ENCODE data around the gene ANKRD65. TPM values are rescaled to one million over a fixed set of nuclear protein-coding genes. Genes with fewer than 3 reads are reported as not detected.
"Not testable (repeated sequence)": the region's sequence is repeated elsewhere in the genome, so short reads cannot be mapped to it uniquely, and the experiment has no call there.

ANKRD65 gene
- total and polyA plus RNA-seq, 3 experiments from 2014 or later, result not detected

- H3K9me3 ChIP-seq (ENCODE audit: low read length); POLR2A ChIA-PET; H3K4me1 ChIP-seq (ENCODE audit: insufficient read depth, low read length); H3K27ac Mint-ChIP-seq; H3K4me1 Mint-ChIP-seq; H3K27ac ChIP-seq (ENCODE audit: low read depth, low read length); H3K36me3 ChIP-seq (ENCODE audit: insufficient read depth, low read length); H3K27me3 Mint-ChIP-seq; H3K9me3 Mint-ChIP-seq; CTCF ChIA-PET; DNase-seq; H3K4me3 ChIP-seq (ENCODE audit: low read length); H3K27me3 ChIP-seq (ENCODE audit: insufficient read depth, low read length, poor library complexity, severe bottlenecking); H3K4me3 Mint-ChIP-seq; H3K36me3 Mint-ChIP-seq: not testable (repeated sequence)
These were observed 38.1 kb upstream of the ANKRD65 start for GRCh38 chr1:1459156-1459555.

- H3K4me1 Mint-ChIP-seq; H3K27me3 ChIP-seq (ENCODE audit: insufficient read depth, low read length, poor library complexity, severe bottlenecking); POLR2A ChIA-PET; H3K9me3 ChIP-seq (ENCODE audit: low read length); H3K27ac Mint-ChIP-seq; H3K9me3 Mint-ChIP-seq; H3K27ac ChIP-seq (ENCODE audit: low read depth, low read length); H3K4me1 ChIP-seq (ENCODE audit: insufficient read depth, low read length); H3K27me3 Mint-ChIP-seq; H3K4me3 Mint-ChIP-seq; DNase-seq; H3K36me3 Mint-ChIP-seq; H3K4me3 ChIP-seq (ENCODE audit: low read length); H3K36me3 ChIP-seq (ENCODE audit: insufficient read depth, low read length): not testable (repeated sequence)
- CTCF ChIA-PET, result interaction anchor here (1.7 kb wide), 1 partner anchor 16 kb away, joined by 8 read pairs; no protein-coding TSS in a partner anchor
These were observed 35.7 kb upstream of the ANKRD65 start for GRCh38 chr1:1456683-1457255.

GRCh38 chr1:1455934-1456333 lies 34.9 kb upstream of the ANKRD65 start:
- H3K36me3 ChIP-seq (ENCODE audit: insufficient read depth, low read length); H3K27ac ChIP-seq (ENCODE audit: low read depth, low read length); H3K27me3 Mint-ChIP-seq; H3K9me3 Mint-ChIP-seq; H3K27ac Mint-ChIP-seq; H3K4me1 ChIP-seq (ENCODE audit: insufficient read depth, low read length); DNase-seq; H3K4me3 Mint-ChIP-seq; H3K4me1 Mint-ChIP-seq; CTCF ChIA-PET; H3K9me3 ChIP-seq (ENCODE audit: low read length); H3K4me3 ChIP-seq (ENCODE audit: low read length); H3K27me3 ChIP-seq (ENCODE audit: insufficient read depth, low read length, poor library complexity, severe bottlenecking); POLR2A ChIA-PET; H3K36me3 Mint-ChIP-seq: not testable (repeated sequence)

GRCh38 chr1:1455366-1455884 lies 34.3 kb upstream of the ANKRD65 start:
- no peak overlapping the region for H3K27ac ChIP-seq (ENCODE audit: low read depth, low read length)
- no peak for DNase-seq
- no peaks in the 10 kb centered on the region for H3K27me3 Mint-ChIP-seq
- H3K4me3 Mint-ChIP-seq, result no peak overlapping the region
- H3K9me3 ChIP-seq (ENCODE audit: low read length), result no peaks in the 10 kb centered on the region
- POLR2A ChIA-PET, result no interaction called here
- H3K36me3 Mint-ChIP-seq, result no peaks in the 10 kb centered on the region
- no peaks in the 10 kb centered on the region for H3K4me1 Mint-ChIP-seq
- H3K9me3 Mint-ChIP-seq, result no peaks in the 10 kb centered on the region
- no peaks in the 10 kb centered on the region for H3K27me3 ChIP-seq (ENCODE audit: insufficient read depth, low read length, poor library complexity, severe bottlenecking)
- H3K27ac Mint-ChIP-seq, result no peak overlapping the region
- CTCF ChIA-PET, result no interaction called here
- H3K36me3 ChIP-seq (ENCODE audit: insufficient read depth, low read length), result no peaks in the 10 kb centered on the region
- no peak overlapping the region for H3K4me3 ChIP-seq (ENCODE audit: low read length)
- H3K4me1 ChIP-seq (ENCODE audit: insufficient read depth, low read length), result no peaks in the 10 kb centered on the region

GRCh38 chr1:1454286-1455056 lies 33.4 kb upstream of the ANKRD65 start:
- H3K4me3 Mint-ChIP-seq; H3K27me3 Mint-ChIP-seq; H3K36me3 Mint-ChIP-seq; H3K27ac ChIP-seq (ENCODE audit: low read depth, low read length); H3K4me3 ChIP-seq (ENCODE audit: low read length); H3K9me3 Mint-ChIP-seq; H3K9me3 ChIP-seq (ENCODE audit: low read length); DNase-seq; POLR2A ChIA-PET; H3K4me1 ChIP-seq (ENCODE audit: insufficient read depth, low read length); H3K27ac Mint-ChIP-seq; H3K4me1 Mint-ChIP-seq; H3K27me3 ChIP-seq (ENCODE audit: insufficient read depth, low read length, poor library complexity, severe bottlenecking); CTCF ChIA-PET; H3K36me3 ChIP-seq (ENCODE audit: insufficient read depth, low read length): not testable (repeated sequence)

GRCh38 chr1:1452882-1453281 lies 31.8 kb upstream of the ANKRD65 start:
- Mint-ChIP-seq H3K9me3 (no peaks in the 10 kb centered on the region), H3K27me3 (no peaks in the 10 kb centered on the region), H3K4me1 (no peaks in the 10 kb centered on the region), H3K36me3 (no peaks in the 10 kb centered on the region), H3K4me3 (no peak overlapping the region), H3K27ac (no peak overlapping the region)
- POLR2A ChIA-PET, result no interaction called here
- H3K9me3 ChIP-seq (ENCODE audit: low read length), result no peaks in the 10 kb centered on the region
- DNase-seq, result no peak
- H3K36me3 ChIP-seq (ENCODE audit: insufficient read depth, low read length), result no peaks in the 10 kb centered on the region
- no peaks in the 10 kb centered on the region for H3K4me1 ChIP-seq (ENCODE audit: insufficient read depth, low read length)
- no peaks in the 10 kb centered on the region for H3K27me3 ChIP-seq (ENCODE audit: insufficient read depth, low read length, poor library complexity, severe bottlenecking)
- H3K4me3 ChIP-seq (ENCODE audit: low read length), result no peak overlapping the region
- CTCF ChIA-PET, result no interaction called here
- no peak overlapping the region for H3K27ac ChIP-seq (ENCODE audit: low read depth, low read length)

- H3K27me3 Mint-ChIP-seq; CTCF ChIA-PET; DNase-seq; H3K4me3 Mint-ChIP-seq; H3K27ac Mint-ChIP-seq; H3K27me3 ChIP-seq (ENCODE audit: insufficient read depth, low read length, poor library complexity, severe bottlenecking); H3K4me1 ChIP-seq (ENCODE audit: insufficient read depth, low read length); H3K4me1 Mint-ChIP-seq; H3K36me3 Mint-ChIP-seq; H3K4me3 ChIP-seq (ENCODE audit: low read length); POLR2A ChIA-PET; H3K9me3 ChIP-seq (ENCODE audit: low read length); H3K36me3 ChIP-seq (ENCODE audit: insufficient read depth, low read length); H3K9me3 Mint-ChIP-seq; H3K27ac ChIP-seq (ENCODE audit: low read depth, low read length): not testable (repeated sequence)
These were observed 31.3 kb upstream of the ANKRD65 start for GRCh38 chr1:1452365-1452739.

- Histone ChIP-seq H3K9me3 (ENCODE audit: low read length) (no peaks in the 10 kb centered on the region), H3K4me1 (ENCODE audit: insufficient read depth, low read length) (no peaks in the 10 kb centered on the region), H3K4me3 (ENCODE audit: low read length) (no peak overlapping the region), H3K27ac (ENCODE audit: low read depth, low read length) (no peak overlapping the region), H3K27me3 (ENCODE audit: insufficient read depth, low read length, poor library complexity, severe bottlenecking) (no peaks in the 10 kb centered on the region), H3K36me3 (ENCODE audit: insufficient read depth, low read length) (no peaks in the 10 kb centered on the region)
- Mint-ChIP-seq H3K27me3 (no peaks in the 10 kb centered on the region), H3K27ac (no peak overlapping the region), H3K36me3 (no peaks in the 10 kb centered on the region), H3K4me3 (no peak overlapping the region), H3K4me1 (no peaks in the 10 kb centered on the region), H3K9me3 (no peaks in the 10 kb centered on the region)
- peak in 1 of 5 donors; percentile 37 for DNase-seq
- POLR2A ChIA-PET, result no interaction called here
- CTCF ChIA-PET, result interaction anchor here (1.5 kb wide), 1 partner anchor 11 kb away, joined by 3 read pairs; no protein-coding TSS in a partner anchor
These were observed 30.8 kb upstream of the ANKRD65 start for GRCh38 chr1:1451696-1452364.
